Aorta (tissue), 5 donors: ENCODE data around the gene FBXL16. TPM values are rescaled to one million over a fixed set of nuclear protein-coding genes. Genes with fewer than 3 reads are reported as not detected.

Source experiments
- ATAC-seq: fragments of 200-7000 bp; cut with Tn5 transposase; one replicate; pipeline ENCODE4 v1.9.1; 2022; ENCODE audit warnings: moderate library complexity; ENCODE audit not compliant: low FRiP score
- DNase-seq, 2 donors: peaks; one replicate each; pipeline ENCODE4 v3.0.0-alpha.2; 2020
- H3K27ac ChIP-seq, 2 donors: one replicate each; pipeline ENCODE4 v1.5.1; 2013; ENCODE audit warnings: low read length in 2 of 2, mild to moderate bottlenecking in 2 of 2, moderate library complexity in 2 of 2, control low read depth in 1 of 2, inconsistent platforms in 1 of 2, low read depth in 1 of 2
- H3K27me3 ChIP-seq, 2 donors: one replicate each; pipeline ENCODE4 v1.6.1; 2013; ENCODE audit warnings: control low read depth in 1 of 2, low read length in 1 of 2, mild to moderate bottlenecking in 1 of 2, moderate library complexity in 1 of 2; ENCODE audit not compliant: insufficient read depth in 2 of 2, control insufficient read depth in 1 of 2
- H3K36me3 ChIP-seq, 2 donors: one replicate each; pipeline ENCODE4 v1.6.1; 2013; ENCODE audit warnings: control low read depth in 1 of 2, low read length in 1 of 2, mild to moderate bottlenecking in 1 of 2; ENCODE audit not compliant: insufficient read depth in 2 of 2, control insufficient read depth in 1 of 2
- H3K4me1 ChIP-seq, 2 donors: one replicate each; pipeline ENCODE4 v1.6.1; 2013; ENCODE audit warnings: low read length in 2 of 2, control low read depth in 1 of 2, mild to moderate bottlenecking in 1 of 2, moderate library complexity in 1 of 2; ENCODE audit not compliant: insufficient read depth in 2 of 2, control insufficient read depth in 1 of 2
- H3K4me3 ChIP-seq, 2 donors: one replicate each; pipeline ENCODE4 v1.5.1; 2013; ENCODE audit warnings: low read length in 2 of 2, control low read depth in 1 of 2, mild to moderate bottlenecking in 1 of 2
- H3K9me3 ChIP-seq: one replicate; pipeline ENCODE4 v1.6.1; 2013; ENCODE audit warnings: mild to moderate bottlenecking, low read length; ENCODE audit not compliant: control insufficient read depth
- WGBS, 2 donors: extraction: QIAGEN DNeasy Blood & Tissue Kit; methylation state at CpG; one replicate each; pipeline ENCODE4 v1.1.7; 2013; 5-methylcytosine and 5-hydroxymethylcytosine counted together
- intact Hi-C, 2 donors: fragments of 100-400 bp; cut with DNase I; formaldehyde crosslinking; loops; one replicate each; pipeline versions ENCODE4 v1.14.2 to v1.15.0; 2022
- polyA plus RNA-seq, 2 donors: library from polyadenylated mRNA; stranded (reverse); fragments of 200-250 nt; gene quantifications; one replicate each; pipeline ENCODE4 v1.2.3, GENCODE V29; 2013
- total RNA-seq, 2 donors: library from RNA; stranded (reverse); fragmentation: NEBNext Ultra II Directional; extraction: Animal tissue kit (Norgen Biotek cat#: 25700); gene quantifications; one replicate each; pipeline ENCODE4 v1.2.1, GENCODE V29; 2021
- donor health status: healthy with polysubstance abuse.
- donor health status: Bipolar disorder and iron deficiency.
- donor health status: DM: no; HTN: no; CAD: no.
- donor health status: DM: no; HTN: no; CAD: no.
- donor health status: DM: yes; HTN: yes; CAD: no.

The FBXL16 gene
- total and polyA plus RNA-seq, 4 donors = 0.16 to 0.18 TPM; not detected in 2

DNA sequence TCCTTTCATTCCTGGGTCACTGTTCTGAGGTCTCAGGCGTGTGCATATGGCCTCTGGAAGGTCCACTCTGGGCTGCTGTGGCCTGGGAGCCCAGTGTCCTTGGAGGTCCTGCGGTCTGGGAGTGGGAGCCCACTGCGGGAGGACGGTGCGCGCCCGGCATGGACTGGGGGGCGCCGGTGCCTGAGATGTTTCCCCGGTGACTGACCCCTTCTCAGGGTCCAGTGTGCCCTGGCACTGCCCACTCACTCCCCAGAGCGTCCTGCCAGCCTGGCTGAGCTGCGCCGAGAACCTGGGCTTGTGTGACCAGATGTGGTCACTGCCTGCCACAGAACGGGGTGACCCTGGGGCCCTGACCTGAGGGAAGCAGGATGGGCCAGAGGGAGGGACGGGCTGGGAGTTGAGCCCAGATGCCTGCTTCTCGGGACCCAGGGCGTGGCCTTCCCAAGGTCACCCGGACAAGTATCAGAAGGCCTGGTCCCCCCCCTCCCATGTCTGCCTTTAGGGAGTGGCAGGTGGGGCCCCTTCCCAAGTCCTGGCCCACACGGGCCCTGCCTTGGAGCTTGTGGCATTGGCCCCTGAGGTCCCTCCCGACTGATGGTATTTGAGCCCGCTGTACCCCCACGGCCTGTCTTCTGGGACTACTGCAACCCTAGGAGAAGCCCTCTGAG lies 31.3 kb downstream of the FBXL16 start:
- WGBS, 2 donors = 80 to 83% methylated on average over 21 to 22 of the region's 22 CpGs
- DNase-seq = no peak
- no peak overlapping the region for H3K4me3 ChIP-seq
- intact Hi-C loops = no loop called here
- ATAC-seq = no peak
- no peak overlapping the region for H3K27ac ChIP-seq
- peaks cover 0 to 14% of the 10 kb centered on the region in 2 donors for H3K36me3 ChIP-seq
- no peaks in the 10 kb centered on the region for H3K9me3 ChIP-seq
- H3K27me3 ChIP-seq = no peaks in the 10 kb centered on the region
- H3K4me1 ChIP-seq = no peaks in the 10 kb centered on the region

- intact Hi-C loops = no loop called here
- no peak for DNase-seq
- Histone ChIP-seq H3K27me3 (no peaks in the 10 kb centered on the region), H3K4me3 (no peak overlapping the region), H3K36me3 (peaks cover 0 to 14% of the 10 kb centered on the region in 2 donors), H3K9me3 (no peaks in the 10 kb centered on the region), H3K27ac (no peak overlapping the region), H3K4me1 (no peaks in the 10 kb centered on the region)
- ATAC-seq = no peak
- WGBS, 2 donors = 90 to 91% methylated on average over 18 of the region's 18 CpGs
Observed at GRCh38 chr16:673399-673991, 32.1 kb downstream of the FBXL16 start.

DNA sequence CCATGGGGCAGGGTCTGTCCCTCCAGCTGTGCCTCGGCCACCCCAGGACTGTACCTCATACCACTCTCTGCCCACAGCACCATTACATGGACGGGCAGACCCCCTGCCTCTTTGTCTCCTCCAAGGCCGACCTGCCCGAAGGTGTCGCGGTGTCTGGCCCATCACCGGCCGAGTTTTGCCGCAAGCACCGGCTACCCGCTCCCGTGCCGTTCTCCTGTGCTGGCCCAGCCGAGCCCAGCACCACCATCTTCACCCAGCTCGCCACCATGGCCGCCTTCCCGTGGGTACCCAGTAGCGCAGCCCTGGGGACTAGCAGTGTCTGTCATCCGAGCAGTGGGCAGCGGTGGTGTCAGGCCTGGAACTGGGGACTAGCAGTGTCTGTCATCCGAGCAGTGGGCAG lies 32.8 kb downstream of the FBXL16 start:
- Histone ChIP-seq H3K9me3 (no peaks in the 10 kb centered on the region), H3K4me1 (no peaks in the 10 kb centered on the region), H3K27ac (no peak overlapping the region), H3K4me3 (no peak overlapping the region), H3K36me3 (peaks cover 0 to 14% of the 10 kb centered on the region in 2 donors), H3K27me3 (no peaks in the 10 kb centered on the region)
- WGBS, 2 donors = 93% methylated on average over 21 of the region's 21 CpGs
- no peak for DNase-seq
- no peak for ATAC-seq
- intact Hi-C loops = no loop called here

DNA sequence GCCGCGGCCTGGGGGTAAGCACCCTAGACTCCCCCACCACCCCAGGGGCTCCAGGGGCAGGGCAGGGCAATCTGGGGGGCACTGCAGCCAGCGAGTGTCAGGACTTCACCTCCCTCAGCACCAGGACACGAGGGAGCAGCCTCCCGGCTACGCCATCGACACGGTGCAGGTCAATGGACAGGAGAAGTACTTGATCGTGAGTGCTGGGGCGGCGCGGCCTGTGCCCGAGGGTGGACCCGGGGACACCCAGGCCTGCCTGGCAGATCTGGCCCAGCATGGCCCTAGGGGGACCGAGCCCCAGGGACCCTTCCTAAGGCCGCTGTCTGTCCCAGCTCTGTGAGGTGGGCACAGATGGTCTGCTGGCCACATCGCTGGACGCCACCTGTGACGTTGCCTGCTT lies 33.2 kb downstream of the FBXL16 start:
- ATAC-seq = no peak
- WGBS, 2 donors = 93 to 94% methylated on average over 19 of the region's 19 CpGs

GRCh38 chr16:671353-672131 lies 34.1 kb downstream of the FBXL16 start:
- H3K27ac ChIP-seq = no peak overlapping the region
- ATAC-seq (no peak), DNase-seq (no peak)
- 82 to 84% methylated on average over 40 of the region's 40 CpGs for WGBS, 2 donors
- H3K36me3 ChIP-seq = peaks cover 0 to 14% of the 10 kb centered on the region in 2 donors
- H3K27me3 ChIP-seq = no peaks in the 10 kb centered on the region
- H3K4me1 ChIP-seq = no peaks in the 10 kb centered on the region
- no peak overlapping the region for H3K4me3 ChIP-seq
- H3K9me3 ChIP-seq = no peaks in the 10 kb centered on the region
- intact Hi-C loops = no loop called here

More for the DNA sequence above, 33.2 kb downstream of the FBXL16 start:
- Histone ChIP-seq H3K27ac (no peak overlapping the region), H3K36me3 (peaks cover 0 to 14% of the 10 kb centered on the region in 2 donors), H3K4me3 (no peak overlapping the region), H3K27me3 (no peaks in the 10 kb centered on the region), H3K9me3 (no peaks in the 10 kb centered on the region), H3K4me1 (no peaks in the 10 kb centered on the region)
- DNase-seq = no peak
- intact Hi-C loops = no loop called here

GRCh38 chr16:670485-671352 lies 34.9 kb downstream of the FBXL16 start:
- Histone ChIP-seq H3K27me3 (no peaks in the 10 kb centered on the region), H3K27ac (no peak overlapping the region), H3K9me3 (no peaks in the 10 kb centered on the region), H3K36me3 (peaks cover 0 to 14% of the 10 kb centered on the region in 2 donors), H3K4me3 (no peak overlapping the region), H3K4me1 (no peaks in the 10 kb centered on the region)
- ATAC-seq = no peak
- WGBS, 2 donors = 91% methylated on average over 43 to 52 of the region's 52 CpGs
- intact Hi-C loops = no loop called here
- no peak for DNase-seq

DNA sequence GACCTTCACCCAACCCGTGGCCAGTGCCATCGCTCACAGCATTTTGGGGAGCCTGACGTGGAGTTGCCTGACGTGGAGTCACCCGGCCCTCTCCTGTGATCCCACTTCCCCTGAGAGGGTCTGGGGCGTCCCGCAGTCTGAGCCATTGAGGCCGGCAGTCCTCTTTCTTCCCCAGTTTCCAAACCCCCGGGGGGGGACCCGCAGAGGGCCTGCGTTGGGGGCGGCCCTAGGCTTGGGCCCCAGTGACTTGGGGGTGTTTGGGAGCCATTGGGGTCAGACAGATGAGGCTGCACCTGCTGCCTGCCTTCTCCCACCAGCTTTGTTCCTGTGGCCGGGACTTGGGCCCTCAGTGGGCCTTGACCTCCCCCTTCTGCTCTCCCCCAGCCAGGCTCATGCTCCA lies 35.9 kb downstream of the FBXL16 start:
- no peaks in the 10 kb centered on the region for H3K9me3 ChIP-seq
- ATAC-seq (no peak), DNase-seq (no peak)
- H3K4me1 ChIP-seq = no peaks in the 10 kb centered on the region
- no peaks in the 10 kb centered on the region for H3K27me3 ChIP-seq
- intact Hi-C loops = loop anchor here in 1 of 2 donors (10.0 kb wide), 1 partner anchor 275 kb away; the partner anchor contains the start of gene NME4
- H3K4me3 ChIP-seq = no peak overlapping the region
- 90 to 92% methylated on average over 13 of the region's 13 CpGs for WGBS, 2 donors
- H3K27ac ChIP-seq = no peak overlapping the region
- peaks cover 0 to 14% of the 10 kb centered on the region in 2 donors for H3K36me3 ChIP-seq

DNA sequence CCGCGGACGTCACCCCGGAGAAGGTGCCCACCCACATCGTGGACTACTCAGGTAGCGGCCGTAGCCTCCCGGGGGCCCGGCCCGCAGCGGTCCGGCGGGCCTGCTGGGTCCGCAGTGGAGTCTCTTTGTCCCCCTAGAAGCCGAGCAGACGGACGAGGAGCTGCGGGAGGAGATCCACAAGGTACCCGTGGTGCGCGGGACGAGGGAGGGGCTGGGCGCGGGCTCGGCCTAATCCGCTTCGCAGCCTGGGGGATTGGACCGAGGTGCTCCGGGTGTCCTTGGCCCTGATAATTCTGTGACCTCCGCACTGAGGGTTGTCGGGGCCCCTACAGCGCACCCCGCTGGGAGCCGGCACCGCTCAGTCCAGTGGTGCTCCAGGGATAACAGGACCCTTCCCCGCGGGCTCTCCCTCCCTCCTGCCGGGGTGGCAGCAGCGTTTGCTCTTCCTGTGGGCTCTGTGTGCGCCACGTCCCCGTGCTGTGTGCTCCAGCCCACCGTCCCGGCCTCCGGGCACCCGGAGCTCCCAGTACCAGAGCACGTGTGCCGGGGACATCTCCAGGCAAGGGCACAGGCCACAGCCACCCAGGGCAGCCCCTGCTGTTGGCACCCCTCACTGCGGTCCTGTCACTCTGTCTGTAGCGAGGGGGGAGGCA lies 37.0 kb downstream of the FBXL16 start:
- H3K4me3 ChIP-seq = peak overlapping the region; percentile 11 to 74
- H3K27ac ChIP-seq = no peak overlapping the region
- no peaks in the 10 kb centered on the region for H3K4me1 ChIP-seq
- H3K27me3 ChIP-seq = no peaks in the 10 kb centered on the region
- ATAC-seq (no peak), DNase-seq (no peak)
- H3K36me3 ChIP-seq = peaks cover 0 to 14% of the 10 kb centered on the region in 2 donors
- H3K9me3 ChIP-seq = no peaks in the 10 kb centered on the region
- intact Hi-C loops = loop anchor here in 1 of 2 donors (10.0 kb wide), 1 partner anchor 274 kb away; the partner anchor contains the start of gene NME4
- WGBS, 2 donors = 6% methylated on average over 49 to 50 of the region's 50 CpGs
